Muscle layer of duodenum (tissue), 2 donors: ENCODE measurements around the gene PACS1.

Experiments used
- H3K27ac ChIP-seq: one replicate; pipeline ENCODE4 v1.7.0; 2013; ENCODE audit warnings: mild to moderate bottlenecking, low read length
- H3K27me3 ChIP-seq: one replicate; pipeline ENCODE4 v1.7.0; 2013; ENCODE audit warnings: low read depth, mild to moderate bottlenecking, control low read depth, low read length
- H3K36me3 ChIP-seq, 2 donors: one replicate each; pipeline ENCODE4 v1.7.0; 2013; ENCODE audit warnings: low read length in 2 of 2, control low read depth in 1 of 2, mild to moderate bottlenecking in 1 of 2; ENCODE audit not compliant: insufficient read depth in 2 of 2, control insufficient read depth in 1 of 2
- H3K4me1 ChIP-seq, 2 donors: one replicate each; pipeline ENCODE4 v1.7.0; 2013; ENCODE audit warnings: low read length in 2 of 2, mild to moderate bottlenecking in 2 of 2, control low read depth in 1 of 2, moderate library complexity in 1 of 2; ENCODE audit not compliant: insufficient read depth in 2 of 2, control insufficient read depth in 1 of 2
- H3K4me3 ChIP-seq, 2 donors: one replicate each; pipeline ENCODE4 v1.7.0; 2013; ENCODE audit warnings: low read length in 2 of 2, low read depth in 1 of 2, mild to moderate bottlenecking in 1 of 2
- H3K9me3 ChIP-seq, 2 donors: one replicate each; pipeline ENCODE4 v1.7.0; 2013; ENCODE audit warnings: low read length in 2 of 2, control low read depth in 1 of 2, mild to moderate bottlenecking in 1 of 2; ENCODE audit not compliant: control insufficient read depth in 1 of 2
- donor health status: healthy.

The PACS1 gene

GRCh38 chr11:66195867-66196266 lies 125.8 kb downstream of the PACS1 start:
- no peak overlapping the region for H3K27ac ChIP-seq
- peaks cover 0 to 36% of the 10 kb centered on the region in 2 donors for H3K36me3 ChIP-seq
- peaks cover 0 to 5% of the 10 kb centered on the region in 2 donors for H3K4me1 ChIP-seq
- H3K4me3 ChIP-seq, result no peak overlapping the region
- H3K9me3 ChIP-seq, result no peaks in the 10 kb centered on the region
- H3K27me3 ChIP-seq, result no peaks in the 10 kb centered on the region

DNA sequence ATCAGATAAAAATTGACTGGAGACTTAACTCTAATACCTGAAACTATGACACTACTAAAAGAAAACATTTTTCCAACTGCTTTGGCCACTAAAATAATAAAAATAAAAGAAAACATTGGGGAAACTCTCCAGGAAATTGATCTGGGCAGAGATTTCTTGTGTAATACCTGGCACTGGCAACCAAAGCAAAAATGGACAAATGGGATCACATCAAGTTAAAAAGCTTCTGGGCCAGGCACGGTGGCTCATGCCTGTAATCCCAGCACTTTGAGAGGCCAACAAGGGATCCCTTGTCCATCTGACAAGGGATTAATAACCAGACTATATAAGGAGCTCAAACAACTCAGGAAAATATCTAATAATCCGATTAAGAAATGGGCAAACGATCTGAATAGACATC lies 133.8 kb downstream of the PACS1 start:
- no peaks in the 10 kb centered on the region for H3K27me3 ChIP-seq
- H3K4me1 ChIP-seq, result no peaks in the 10 kb centered on the region
- H3K9me3 ChIP-seq, result no peaks in the 10 kb centered on the region
- H3K4me3 ChIP-seq, result no peak overlapping the region
- H3K27ac ChIP-seq, result no peak overlapping the region
- peaks cover 0 to 4% of the 10 kb centered on the region in 2 donors for H3K36me3 ChIP-seq

DNA sequence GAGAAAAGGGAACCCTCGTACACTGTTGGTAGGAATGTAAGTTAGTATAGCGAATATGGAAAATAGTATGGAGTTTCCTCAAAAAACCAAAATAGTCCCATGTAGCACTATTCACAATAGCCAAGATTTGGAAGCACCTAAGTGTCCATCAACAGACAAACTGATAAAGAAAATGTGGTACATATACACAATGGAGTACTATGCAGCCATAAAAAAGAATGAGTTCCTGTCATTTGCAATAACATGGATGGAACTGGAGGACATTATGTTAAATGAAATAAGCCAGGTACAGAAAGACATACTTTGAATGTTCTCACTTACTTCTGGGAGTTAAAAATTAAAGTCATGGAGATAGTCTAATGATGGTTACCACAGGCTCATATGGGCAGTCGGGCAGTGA lies 134.3 kb downstream of the PACS1 start:
- peaks cover 0 to 4% of the 10 kb centered on the region in 2 donors for H3K36me3 ChIP-seq
- no peaks in the 10 kb centered on the region for H3K27me3 ChIP-seq
- H3K4me3 ChIP-seq, result no peak overlapping the region
- no peaks in the 10 kb centered on the region for H3K9me3 ChIP-seq
- H3K27ac ChIP-seq, result no peak overlapping the region
- H3K4me1 ChIP-seq, result no peaks in the 10 kb centered on the region

GRCh38 chr11:66207816-66208215 lies 137.7 kb downstream of the PACS1 start:
- Histone ChIP-seq H3K27ac (no peak overlapping the region), H3K36me3 (peaks cover 12 to 19% of the 10 kb centered on the region in 2 donors), H3K27me3 (no peaks in the 10 kb centered on the region), H3K4me3 (no peak overlapping the region), H3K4me1 (no peaks in the 10 kb centered on the region), H3K9me3 (no peaks in the 10 kb centered on the region)

DNA sequence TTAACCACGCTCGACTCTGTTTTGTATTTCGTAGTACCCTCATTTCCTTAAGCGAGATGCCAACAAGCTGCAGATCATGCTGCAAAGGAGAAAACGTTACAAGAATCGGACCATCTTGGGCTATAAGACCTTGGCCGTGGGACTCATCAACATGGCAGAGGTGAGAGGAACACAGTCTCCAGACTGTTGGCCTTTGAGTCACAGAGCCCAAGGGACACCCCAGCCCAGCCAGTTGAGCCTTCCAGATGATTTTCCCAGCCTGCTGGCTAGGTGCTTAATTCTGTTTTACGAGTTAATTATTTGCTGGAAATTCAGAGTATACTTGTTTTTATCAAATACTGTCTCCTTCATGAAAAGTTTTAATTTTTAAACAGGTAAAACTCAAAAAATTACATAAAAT lies 141.0 kb downstream of the PACS1 start:
- no peaks in the 10 kb centered on the region for H3K4me1 ChIP-seq
- H3K27ac ChIP-seq, result no peak overlapping the region
- no peaks in the 10 kb centered on the region for H3K9me3 ChIP-seq
- peaks cover 17 to 30% of the 10 kb centered on the region in 2 donors for H3K36me3 ChIP-seq
- H3K27me3 ChIP-seq, result no peaks in the 10 kb centered on the region
- no peak overlapping the region for H3K4me3 ChIP-seq

DNA sequence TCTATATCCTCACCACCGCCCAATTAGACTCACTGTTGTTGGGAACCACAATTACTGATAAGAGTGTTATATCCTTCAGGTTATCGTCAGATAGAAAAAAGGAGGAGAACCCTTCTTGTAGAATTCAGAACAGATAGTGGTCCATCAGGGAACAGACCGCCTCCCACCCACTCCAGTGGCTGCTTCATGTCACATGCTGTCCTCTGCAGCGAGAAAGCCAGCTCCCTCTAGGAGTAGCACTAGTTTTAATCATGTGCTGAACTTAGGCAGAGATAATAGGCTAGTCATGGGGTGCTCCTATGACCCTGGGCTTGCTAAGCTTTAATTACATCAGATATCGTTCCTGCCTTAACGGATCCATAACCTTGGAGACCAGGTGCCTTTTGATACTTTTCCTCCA lies 146.8 kb downstream of the PACS1 start:
- H3K4me3 ChIP-seq, result no peak overlapping the region
- no peaks in the 10 kb centered on the region for H3K9me3 ChIP-seq
- no peaks in the 10 kb centered on the region for H3K27me3 ChIP-seq
- no peak overlapping the region for H3K27ac ChIP-seq
- H3K36me3 ChIP-seq, result peaks cover 42 to 62% of the 10 kb centered on the region in 2 donors
- no peaks in the 10 kb centered on the region for H3K4me1 ChIP-seq

DNA sequence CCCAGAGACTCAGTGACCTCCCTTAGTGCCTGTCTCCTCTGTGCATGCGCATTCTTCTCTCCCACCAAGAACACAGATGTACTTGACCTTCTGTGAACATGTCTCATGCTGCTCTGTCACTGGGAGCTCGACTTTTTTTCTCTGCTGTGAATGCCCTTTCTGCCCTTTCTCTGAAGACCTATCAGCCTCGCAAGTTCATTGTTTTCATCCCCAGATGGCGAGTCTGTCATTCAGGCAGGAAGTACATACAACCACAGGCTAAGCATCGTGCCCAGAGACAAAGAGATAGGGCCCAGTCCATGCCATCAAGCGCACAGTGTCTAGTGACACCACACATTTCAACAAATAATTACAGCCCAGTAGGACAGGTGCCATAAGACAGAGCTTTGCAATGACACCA lies 148.0 kb downstream of the PACS1 start:
- Histone ChIP-seq H3K27me3 (no peaks in the 10 kb centered on the region), H3K27ac (no peak overlapping the region), H3K4me3 (no peak overlapping the region), H3K4me1 (no peaks in the 10 kb centered on the region), H3K9me3 (no peaks in the 10 kb centered on the region), H3K36me3 (peaks cover 42 to 60% of the 10 kb centered on the region in 2 donors)

DNA sequence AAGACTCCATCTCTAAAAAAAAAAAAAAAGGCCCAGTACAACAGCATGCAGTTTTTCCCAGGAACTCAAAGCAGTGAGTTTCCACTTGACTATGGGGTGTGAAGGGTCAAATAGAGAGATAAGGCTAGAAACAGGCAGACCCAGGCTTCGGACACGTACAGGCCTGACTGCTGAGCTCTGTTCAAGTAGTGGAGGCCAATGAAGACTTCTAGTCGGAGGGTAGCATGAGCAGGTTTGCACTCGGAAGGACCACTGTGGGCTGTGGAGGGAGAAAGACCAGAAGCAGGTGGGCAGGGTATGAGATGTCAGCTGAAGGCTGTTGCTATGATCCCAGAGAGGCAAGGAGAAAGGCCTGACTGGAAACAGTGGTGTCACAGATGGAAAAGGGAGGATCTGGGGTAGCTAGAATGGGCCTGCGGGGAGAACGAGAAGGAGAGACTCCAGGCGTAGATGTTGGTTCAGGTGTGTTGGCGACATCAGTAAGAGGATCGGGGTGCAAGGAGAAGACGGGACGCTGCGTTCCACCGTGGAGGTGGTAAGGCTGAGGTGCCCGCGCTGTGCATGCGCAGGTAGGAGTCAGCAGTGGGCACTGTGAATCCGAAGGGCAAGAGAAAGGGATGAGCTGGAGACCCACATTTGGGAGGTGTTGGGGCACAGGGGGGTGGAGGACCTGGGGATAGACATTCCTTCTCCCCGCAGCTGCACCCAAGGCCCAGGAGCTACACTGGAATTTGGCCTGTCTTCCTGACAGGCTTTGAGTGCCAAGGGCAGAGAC lies 149.0 kb downstream of the PACS1 start:
- no peaks in the 10 kb centered on the region for H3K4me1 ChIP-seq
- no peak overlapping the region for H3K27ac ChIP-seq
- H3K4me3 ChIP-seq, result no peak overlapping the region
- peaks cover 39 to 54% of the 10 kb centered on the region in 2 donors for H3K36me3 ChIP-seq
- no peaks in the 10 kb centered on the region for H3K27me3 ChIP-seq
- H3K9me3 ChIP-seq, result no peaks in the 10 kb centered on the region

DNA sequence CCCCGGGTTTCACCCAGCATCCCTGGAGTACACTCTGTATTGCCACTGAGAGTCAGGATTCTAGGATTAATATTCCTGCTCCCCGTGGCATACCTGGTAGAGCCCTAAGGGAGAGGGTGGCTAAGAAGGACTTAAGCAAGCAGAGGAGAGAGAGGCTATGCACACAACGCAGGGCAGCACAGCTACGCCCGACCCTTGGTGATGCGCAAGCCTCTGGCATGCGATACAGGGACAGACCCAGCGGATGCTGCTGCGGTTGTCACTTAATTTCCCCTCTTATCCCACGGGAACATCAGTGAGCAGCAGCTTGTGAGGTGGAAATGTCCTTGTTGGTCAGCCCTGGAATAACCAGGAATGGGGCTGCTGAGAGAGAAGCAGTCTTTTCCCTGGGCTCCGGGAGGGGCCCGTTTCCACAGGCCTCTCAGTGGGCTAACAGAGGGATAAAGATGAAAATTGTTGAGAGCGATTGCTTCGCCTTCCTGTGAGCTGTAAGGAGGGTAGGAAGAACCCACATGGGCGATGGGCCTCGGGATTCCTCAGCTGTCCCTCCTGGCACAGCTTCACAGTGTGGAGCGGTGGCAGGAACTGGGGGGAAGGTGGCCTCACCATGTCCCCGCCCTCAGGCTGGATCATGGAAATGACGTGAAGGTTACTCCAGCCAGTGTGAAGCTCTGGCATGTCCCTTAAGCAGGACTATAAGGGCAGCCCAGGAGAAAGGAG lies 149.9 kb downstream of the PACS1 start:
- Histone ChIP-seq H3K27ac (no peak overlapping the region), H3K4me1 (no peaks in the 10 kb centered on the region), H3K27me3 (no peaks in the 10 kb centered on the region), H3K4me3 (no peak overlapping the region), H3K36me3 (peaks cover 39 to 63% of the 10 kb centered on the region in 2 donors), H3K9me3 (no peaks in the 10 kb centered on the region)

- no peaks in the 10 kb centered on the region for H3K4me1 ChIP-seq
- H3K27me3 ChIP-seq, result no peaks in the 10 kb centered on the region
- H3K27ac ChIP-seq, result no peak overlapping the region
- no peaks in the 10 kb centered on the region for H3K9me3 ChIP-seq
- peaks cover 39 to 69% of the 10 kb centered on the region in 2 donors for H3K36me3 ChIP-seq
- H3K4me3 ChIP-seq, result no peak overlapping the region
Measured at GRCh38 chr11:66220566-66220935, 150.5 kb downstream of the PACS1 start.

GRCh38 chr11:66221012-66221411 lies 150.9 kb downstream of the PACS1 start:
- no peaks in the 10 kb centered on the region for H3K27me3 ChIP-seq
- H3K36me3 ChIP-seq, result peaks cover 37 to 69% of the 10 kb centered on the region in 2 donors
- H3K4me3 ChIP-seq, result no peak overlapping the region
- H3K27ac ChIP-seq, result no peak overlapping the region
- H3K9me3 ChIP-seq, result no peaks in the 10 kb centered on the region
- no peaks in the 10 kb centered on the region for H3K4me1 ChIP-seq
